ENCODE results near the gene TESMIN.

GRCh38 chr11:68688881-68689280 is 62.4 kb downstream of the TESMIN start:
- no peak for TF ChIP-seq CTCF (IDR thresholded peaks at IDR 0.05; ENCODE audit: low read length)
- no peak for TF ChIP-seq EZH2 (optimal IDR thresholded peaks at IDR 0.05; ENCODE audit: low read depth, low read length)
- TF ChIP-seq EZH2phosphoT487 (IDR thresholded peaks at IDR 0.05; ENCODE audit: low read length): no peak
